OCI-M2 (cell line): ENCODE results near the gene PPP2R2C.

Source experiments
- DNase-seq: peaks from one replicate; lab custom pipeline; 2025; ENCODE audit not compliant: unreplicated experiment; lab: John Stamatoyannopoulos, UW

PPP2R2C gene

GRCh38 chr4:6494431-6495295 is 22.2 kb upstream of the PPP2R2C start:
- no peak for DNase-seq

GRCh38 chr4:6493658-6494304 is 21.4 kb upstream of the PPP2R2C start:
- no peak for DNase-seq

- DNase-seq: no peak
These were observed 20.6 kb upstream of the PPP2R2C start for GRCh38 chr4:6492861-6493657.

GRCh38 chr4:6492027-6492590 is 19.7 kb upstream of the PPP2R2C start:
- DNase-seq: no peak

- DNase-seq: no peak
These were observed 18.8 kb upstream of the PPP2R2C start for GRCh38 chr4:6491235-6491634.

- no peak for DNase-seq
These were observed 17.5 kb upstream of the PPP2R2C start for GRCh38 chr4:6489927-6490326.

GRCh38 chr4:6487466-6487865 is 15.1 kb upstream of the PPP2R2C start:
- DNase-seq: no peak

- DNase-seq: no peak
These were observed 8.2 kb upstream of the PPP2R2C start for GRCh38 chr4:6480534-6481088.

- DNase-seq: no peak
These were observed 6.3 kb upstream of the PPP2R2C start for GRCh38 chr4:6478546-6479220.

GRCh38 chr4:6476893-6477292 is 4.5 kb upstream of the PPP2R2C start:
- DNase-seq: no peak

GRCh38 chr4:6475492-6476020 is 3.1 kb upstream of the PPP2R2C start:
- DNase-seq: no peak

GRCh38 chr4:6474705-6475457 is 2.5 kb upstream of the PPP2R2C start:
- no peak for DNase-seq

- no peak for DNase-seq
These were observed 1.7 kb upstream of the PPP2R2C start for GRCh38 chr4:6474053-6474568.

- DNase-seq: no peak
These were observed 1.0 kb upstream of the PPP2R2C start for GRCh38 chr4:6473264-6474052.

GRCh38 chr4:6472008-6472386 is 417 bp downstream of the PPP2R2C start:
- no peak for DNase-seq

- DNase-seq: no peak
These were observed 957 bp downstream of the PPP2R2C start for GRCh38 chr4:6471307-6472007.

- DNase-seq: no peak
These were observed 1.7 kb downstream of the PPP2R2C start for GRCh38 chr4:6470502-6471306.
